ENCODE results near the gene SLC9A9.

GRCh38 chr3:143526011-143526545 is 322.2 kb downstream of the SLC9A9 start:
- TF ChIP-seq CTCF (IDR thresholded peaks at IDR 0.05) = no peak
- TF ChIP-seq POLR2A (IDR thresholded peaks at IDR 0.05) = no peak

Data from right lobe of liver (tissue), 4 donors.